NT2/D1 (cell line): Measurements from ENCODE around the gene JARID2.

Experiments
- DNase-seq: peaks from one replicate; pipeline ENCODE4 v3.0.0-alpha.2; 2011; ENCODE audit warnings: low read depth, low spot score
- H3K27me3 ChIP-seq: 2 replicates; pipeline ENCODE4 v1.6.0; 2011; ENCODE audit warnings: mild to moderate bottlenecking; ENCODE audit not compliant: insufficient read length, insufficient read depth
- H3K36me3 ChIP-seq: 2 replicates; pipeline ENCODE4 v1.6.1; 2011; ENCODE audit warnings: mild to moderate bottlenecking, low read length, mixed read lengths; ENCODE audit not compliant: insufficient read depth, insufficient read length
- H3K4me1 ChIP-seq: 2 replicates; pipeline ENCODE4 v1.5.1; 2011; ENCODE audit not compliant: insufficient read depth, insufficient read length
- H3K4me3 ChIP-seq: 2 replicates; pipeline ENCODE4 v1.5.1; 2011; ENCODE audit warnings: low read depth; ENCODE audit not compliant: insufficient read length
- H3K9ac ChIP-seq: 2 replicates; pipeline ENCODE4 v1.6.0; 2011; ENCODE audit warnings: low read depth; ENCODE audit not compliant: insufficient read length
- H3K9me3 ChIP-seq: 2 replicates; pipeline ENCODE4 v1.5.1; 2011; ENCODE audit warnings: mild to moderate bottlenecking, low read length; ENCODE audit not compliant: insufficient read depth
- SUZ12 ChIP-seq: IDR thresholded peaks from 2 replicates; pipeline ENCODE4 v1.6.1; 2011; ENCODE audit not compliant: insufficient read length, insufficient read depth; ENCODE audit errors: extremely low read depth
- YY1 ChIP-seq: IDR thresholded peaks from 2 replicates; pipeline ENCODE4 v1.6.1; 2011; ENCODE audit not compliant: insufficient read length, insufficient read depth
- ZNF274 ChIP-seq: IDR thresholded peaks from 2 replicates; pipeline ENCODE4 v1.6.1; 2011; ENCODE audit warnings: mild to moderate bottlenecking, low read depth, low read length

Gene JARID2

DNA sequence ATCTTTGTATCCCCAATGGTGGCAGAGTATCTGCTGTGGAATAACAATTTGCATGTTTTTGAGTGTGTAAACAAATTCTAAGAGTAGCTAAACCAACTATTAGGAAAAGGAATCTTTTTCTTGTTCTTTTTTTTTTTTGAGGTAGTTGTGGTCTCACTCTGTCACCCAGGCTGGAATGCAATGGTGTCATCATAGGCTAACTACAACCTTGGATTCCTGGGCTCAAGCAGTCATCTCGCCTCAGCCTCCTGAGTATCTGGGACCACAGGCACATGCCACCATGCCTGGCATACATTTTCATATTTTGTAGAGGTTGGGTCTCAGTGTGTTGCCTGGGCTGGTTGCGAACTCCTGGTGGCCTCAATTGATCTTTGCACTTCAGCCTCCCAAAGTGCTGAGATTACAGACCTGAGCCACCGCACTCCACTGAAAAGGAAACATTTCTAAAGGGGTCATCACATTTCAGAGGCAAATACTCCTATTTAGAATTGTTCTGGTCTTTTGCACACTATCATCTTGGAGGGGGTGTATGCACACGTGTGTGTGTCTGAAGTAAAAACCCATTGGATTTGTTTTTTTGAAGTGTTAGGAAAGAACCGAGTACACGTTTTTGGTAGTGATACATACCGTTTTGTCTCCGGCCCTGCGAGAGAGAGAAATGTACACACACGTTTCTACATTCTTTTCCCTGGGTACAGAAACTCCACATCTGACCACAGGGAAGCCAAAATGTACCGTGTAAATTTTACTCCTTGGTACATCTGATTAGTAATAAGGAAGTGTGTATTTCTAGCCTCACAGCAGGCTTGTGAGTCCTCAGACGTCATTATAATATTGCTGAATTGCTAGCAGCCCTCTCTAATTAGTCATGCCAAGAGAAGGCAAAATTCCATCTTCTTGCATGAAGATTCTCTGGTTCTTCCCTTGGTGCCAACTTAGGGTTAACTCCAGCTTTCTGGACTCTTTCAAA lies 183.6 kb downstream of the JARID2 start:
- no peak for TF ChIP-seq YY1
- TF ChIP-seq SUZ12: no peak
- no peak for TF ChIP-seq ZNF274
- Histone ChIP-seq H3K9me3 (no peaks in the 10 kb centered on the region), H3K4me1 (peaks cover 5% of the 10 kb centered on the region), H3K36me3 (no peaks in the 10 kb centered on the region), H3K4me3 (no peak overlapping the region), H3K9ac (no peak overlapping the region), H3K27me3 (no peaks in the 10 kb centered on the region)
- no peak for DNase-seq

DNA sequence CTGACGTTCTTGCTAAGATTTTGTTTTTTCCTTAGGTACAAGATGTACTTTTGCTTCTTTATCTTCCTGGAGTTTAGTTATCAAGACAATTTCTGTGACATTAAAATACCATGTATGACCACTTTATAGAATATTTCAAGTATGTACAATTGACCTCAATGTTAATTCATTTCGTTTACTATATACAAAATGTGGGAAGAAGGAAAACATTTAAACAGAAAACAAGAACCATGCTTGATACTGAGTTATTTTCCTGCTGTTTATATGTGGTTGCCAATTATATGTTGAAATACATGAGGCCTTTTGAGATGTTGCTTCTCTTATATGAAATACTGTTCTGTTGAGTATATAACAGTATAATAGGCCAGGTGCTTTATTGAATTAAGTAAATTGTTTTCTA lies 184.3 kb downstream of the JARID2 start:
- Histone ChIP-seq H3K4me3 (no peak overlapping the region), H3K4me1 (peaks cover 5% of the 10 kb centered on the region), H3K27me3 (no peaks in the 10 kb centered on the region), H3K36me3 (no peaks in the 10 kb centered on the region), H3K9ac (no peak overlapping the region), H3K9me3 (no peaks in the 10 kb centered on the region)
- no peak for DNase-seq
- TF ChIP-seq SUZ12: no peak
- TF ChIP-seq YY1: no peak
- TF ChIP-seq ZNF274: no peak

DNA sequence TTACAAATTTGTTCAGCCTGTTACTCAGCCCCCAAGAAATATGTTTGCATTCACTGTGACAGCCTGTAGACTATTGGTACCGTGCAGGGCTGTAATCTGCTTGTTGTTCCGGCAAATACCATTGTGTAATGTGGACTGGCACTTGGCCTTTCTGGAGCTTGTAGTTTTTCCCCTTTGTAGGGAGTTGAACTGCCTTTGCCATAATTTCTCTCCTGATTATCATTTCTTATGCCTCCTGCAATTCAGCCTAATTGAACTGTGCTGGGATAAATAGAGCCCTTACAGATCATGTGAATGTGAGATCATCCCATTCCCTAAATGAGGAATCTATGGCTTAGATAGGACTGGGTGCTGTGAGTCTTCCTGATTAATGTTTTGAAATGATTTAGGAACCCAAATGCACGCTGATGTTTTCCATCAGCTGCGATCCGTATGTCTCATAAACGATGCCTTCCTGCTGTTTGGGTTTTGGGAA lies 185.1 kb downstream of the JARID2 start:
- peaks cover 5% of the 10 kb centered on the region for H3K4me1 ChIP-seq
- no peak overlapping the region for H3K9ac ChIP-seq
- H3K4me3 ChIP-seq: no peak overlapping the region
- TF ChIP-seq SUZ12 (no peak), YY1 (no peak), ZNF274 (no peak)
- H3K9me3 ChIP-seq: no peaks in the 10 kb centered on the region
- DNase-seq: no peak
- H3K36me3 ChIP-seq: no peaks in the 10 kb centered on the region
- no peaks in the 10 kb centered on the region for H3K27me3 ChIP-seq

DNA sequence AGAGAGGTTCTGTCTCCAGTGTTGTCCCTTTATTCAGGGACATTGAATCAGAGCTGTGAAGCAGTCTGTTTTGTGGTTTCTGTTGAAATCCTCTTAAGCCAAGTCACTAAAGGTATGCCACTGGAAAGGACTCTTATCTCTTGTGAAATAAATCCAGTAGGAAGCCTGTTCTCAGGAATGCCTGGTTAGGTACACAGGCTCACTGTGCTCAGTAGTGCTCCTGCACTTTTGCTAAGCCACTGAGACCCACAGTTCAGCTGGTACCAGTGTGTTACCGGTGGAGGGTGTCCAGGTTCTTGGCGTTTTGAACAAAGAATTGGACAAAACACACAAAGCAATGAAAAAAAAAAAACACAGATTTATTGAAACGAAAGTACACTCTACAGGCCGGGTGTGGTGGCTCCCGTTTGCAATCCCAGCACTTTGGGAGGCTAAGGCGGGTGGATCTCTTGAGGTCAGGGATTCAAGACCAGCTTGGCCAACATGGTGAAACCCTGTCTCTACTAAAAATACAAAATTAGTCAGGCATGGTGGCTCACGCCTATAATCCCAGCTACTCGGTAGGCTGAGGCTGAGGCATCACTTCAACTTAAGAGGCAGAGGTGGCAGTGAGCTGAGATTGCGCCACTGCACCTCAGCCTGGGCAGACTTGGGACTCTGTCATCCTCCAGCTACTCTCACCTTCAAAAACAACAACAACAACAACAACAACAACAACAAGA lies 186.1 kb downstream of the JARID2 start:
- H3K9ac ChIP-seq: no peak overlapping the region
- no peaks in the 10 kb centered on the region for H3K9me3 ChIP-seq
- no peak for DNase-seq
- peaks cover 8% of the 10 kb centered on the region for H3K4me1 ChIP-seq
- no peaks in the 10 kb centered on the region for H3K27me3 ChIP-seq
- no peak overlapping the region for H3K4me3 ChIP-seq
- no peak for TF ChIP-seq YY1
- no peak for TF ChIP-seq ZNF274
- TF ChIP-seq SUZ12: no peak
- H3K36me3 ChIP-seq: no peaks in the 10 kb centered on the region

DNA sequence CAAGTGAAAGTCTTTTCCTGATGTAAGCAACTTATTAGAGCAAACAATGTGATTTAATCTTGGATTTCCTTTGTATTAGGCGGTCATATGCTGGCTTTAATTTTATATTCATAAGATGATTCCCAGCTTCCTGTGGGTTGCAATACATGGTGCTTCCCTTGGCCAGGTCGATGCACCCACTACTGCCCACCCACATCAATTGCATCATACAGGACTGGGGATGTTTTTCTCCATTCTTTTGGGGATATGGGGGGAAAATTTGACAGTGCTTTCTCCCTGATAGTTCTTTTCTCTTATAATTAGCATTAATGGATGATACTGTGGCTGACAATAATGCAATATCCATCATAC lies 187.6 kb downstream of the JARID2 start:
- H3K27me3 ChIP-seq: no peaks in the 10 kb centered on the region
- no peak overlapping the region for H3K4me3 ChIP-seq
- no peaks in the 10 kb centered on the region for H3K9me3 ChIP-seq
- no peak for DNase-seq
- H3K36me3 ChIP-seq: no peaks in the 10 kb centered on the region
- H3K9ac ChIP-seq: no peak overlapping the region
- TF ChIP-seq ZNF274: no peak
- TF ChIP-seq SUZ12: no peak
- TF ChIP-seq YY1: no peak
- H3K4me1 ChIP-seq: peaks cover 13% of the 10 kb centered on the region

DNA sequence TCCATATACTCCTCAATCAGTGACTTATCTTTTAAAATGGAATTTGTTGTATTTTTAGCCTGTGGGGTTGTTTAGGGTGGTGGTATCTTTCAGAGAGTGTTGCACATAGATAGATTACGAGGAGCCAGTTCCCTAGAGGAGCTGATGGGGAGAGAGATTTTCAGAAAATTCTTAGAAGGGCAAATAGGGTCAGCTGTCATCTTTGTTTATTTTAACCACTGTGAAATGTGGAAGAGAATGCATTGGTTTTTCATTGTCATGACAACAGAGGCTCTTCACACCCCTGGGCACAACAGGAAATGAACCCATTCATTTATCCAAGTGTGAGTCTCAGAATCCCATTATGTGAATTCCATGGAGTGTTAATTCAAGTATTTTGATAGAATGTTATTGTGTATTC lies 188.4 kb downstream of the JARID2 start:
- no peak for DNase-seq
- TF ChIP-seq ZNF274 (no peak), SUZ12 (no peak), YY1 (no peak)
- no peak overlapping the region for H3K4me3 ChIP-seq
- no peaks in the 10 kb centered on the region for H3K9me3 ChIP-seq
- H3K36me3 ChIP-seq: no peaks in the 10 kb centered on the region
- H3K27me3 ChIP-seq: no peaks in the 10 kb centered on the region
- no peak overlapping the region for H3K9ac ChIP-seq
- H3K4me1 ChIP-seq: peaks cover 16% of the 10 kb centered on the region

DNA sequence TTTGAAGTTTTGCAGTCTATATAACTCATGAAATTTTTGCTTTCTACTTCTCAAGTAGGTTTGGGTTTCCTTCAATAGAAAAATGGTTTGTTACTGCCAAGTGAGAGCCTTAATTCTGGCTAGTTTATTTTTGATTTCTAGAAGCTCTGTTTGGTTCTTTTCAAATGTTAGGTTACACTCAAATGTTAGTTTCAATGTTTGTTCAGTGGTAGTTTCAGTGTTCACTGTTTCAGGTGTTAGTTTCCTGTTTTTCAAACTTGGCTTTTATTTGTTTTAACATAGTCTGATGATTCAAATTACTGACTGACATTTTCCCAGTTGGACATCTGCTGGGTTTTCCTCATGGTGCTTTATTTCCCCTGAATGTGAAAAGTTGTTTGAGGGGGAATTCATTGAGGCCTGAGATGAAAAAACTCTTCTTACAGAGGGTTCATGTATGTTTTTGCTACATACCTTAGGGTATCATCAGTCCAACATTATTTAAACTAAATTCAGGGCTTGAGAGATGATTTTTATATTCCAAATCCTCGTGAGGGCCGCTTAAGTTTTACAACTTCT lies 189.0 kb downstream of the JARID2 start:
- Histone ChIP-seq H3K9ac (no peak overlapping the region), H3K36me3 (no peaks in the 10 kb centered on the region), H3K27me3 (no peaks in the 10 kb centered on the region), H3K9me3 (no peaks in the 10 kb centered on the region), H3K4me1 (peaks cover 19% of the 10 kb centered on the region), H3K4me3 (no peak overlapping the region)
- no peak for DNase-seq
- TF ChIP-seq SUZ12 (no peak), ZNF274 (no peak), YY1 (no peak)
